HG03575 (cell line): ENCODE data around the gene RAMP3.

Experiments used
- ATAC-seq: cut with Tn5 transposase; IDR thresholded peaks from one replicate; pipeline ENCODE4 v1.9.1; 2021; ENCODE audit not compliant: unreplicated experiment, insufficient number of reproducible peaks, low FRiP score; ENCODE audit errors: extremely low read depth

The RAMP3 gene

DNA sequence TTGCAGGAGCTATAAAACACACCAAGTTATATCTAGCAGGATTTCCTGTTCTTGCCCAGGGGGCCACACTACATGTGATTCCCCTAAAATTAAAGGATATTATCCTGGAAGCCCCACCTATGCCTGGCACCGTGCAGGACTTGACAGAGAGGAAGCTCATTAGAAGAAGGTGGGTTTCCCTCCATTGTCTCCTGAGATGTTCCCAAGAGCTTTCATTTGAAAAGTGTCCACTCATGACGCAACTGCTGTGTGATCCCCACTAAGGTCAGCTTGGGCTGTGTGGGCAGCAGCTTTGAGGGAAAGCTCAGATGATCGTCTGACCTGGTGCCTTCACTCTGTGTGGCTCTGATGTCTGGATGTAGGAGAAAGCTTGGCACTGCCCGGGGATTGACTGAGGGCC is 53.5 kb downstream of the RAMP3 start:
- no peak for ATAC-seq

DNA sequence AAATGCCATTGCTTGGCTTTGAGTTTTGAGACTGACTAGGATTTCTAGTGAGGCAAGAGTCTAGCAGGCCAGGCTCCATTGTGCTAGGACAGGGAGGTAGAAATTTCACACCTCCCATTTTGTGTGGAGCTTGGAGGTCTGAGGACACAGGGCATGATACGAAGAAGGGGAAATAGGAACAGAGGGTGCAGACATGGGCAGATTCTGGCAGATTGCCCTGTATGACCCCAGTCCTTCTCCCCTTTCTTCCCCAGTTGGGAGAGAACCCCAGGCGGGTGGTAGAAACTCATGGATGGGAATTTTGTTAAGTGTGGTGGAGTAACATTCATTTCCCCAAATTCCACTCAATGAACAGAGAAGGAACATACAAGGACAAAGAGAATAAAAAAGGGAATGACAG is 54.4 kb downstream of the RAMP3 start:
- no peak for ATAC-seq

DNA sequence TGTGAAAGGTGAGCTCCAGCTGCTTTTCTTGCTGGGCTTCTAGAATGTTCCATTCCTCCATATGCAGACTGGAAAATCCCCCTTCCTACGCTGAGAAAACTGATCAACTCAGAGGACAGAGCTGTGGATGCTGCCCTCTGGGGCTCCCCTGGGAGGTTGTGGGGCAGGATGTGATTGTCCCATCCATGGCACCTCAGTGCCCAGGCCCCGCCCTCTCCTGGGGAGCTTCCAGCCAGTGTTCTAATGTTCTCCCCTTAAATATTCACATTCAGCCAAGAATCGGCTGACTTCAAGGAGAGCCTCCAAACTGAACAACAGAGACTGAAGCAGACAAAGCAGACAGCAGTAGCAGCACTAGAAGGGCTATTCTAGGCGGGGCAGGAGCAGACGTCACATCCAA is 55.0 kb downstream of the RAMP3 start:
- no peak for ATAC-seq

DNA sequence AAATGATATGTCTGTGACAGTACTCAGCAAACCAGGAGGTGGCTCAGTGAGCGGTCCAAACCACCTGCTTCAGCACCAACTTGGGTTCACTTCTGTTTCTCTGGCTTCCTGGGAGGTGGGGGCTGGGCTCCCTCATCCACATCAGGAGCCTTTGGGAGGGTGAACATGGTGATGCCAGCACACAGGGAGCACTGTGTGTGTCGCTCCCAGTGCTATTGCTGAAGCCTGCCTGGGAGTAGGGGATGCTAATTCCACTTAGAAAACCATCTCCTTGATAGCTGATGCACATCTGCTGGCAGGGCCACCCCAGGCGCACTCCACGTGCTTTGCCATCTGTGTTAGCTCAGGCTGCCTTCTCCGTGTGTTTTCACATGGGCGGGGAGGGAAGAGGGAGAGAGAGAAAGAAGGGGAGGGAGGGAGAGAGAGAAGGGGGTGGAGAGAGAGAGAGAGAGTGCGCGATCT is 58.0 kb downstream of the RAMP3 start:
- ATAC-seq = no peak

DNA sequence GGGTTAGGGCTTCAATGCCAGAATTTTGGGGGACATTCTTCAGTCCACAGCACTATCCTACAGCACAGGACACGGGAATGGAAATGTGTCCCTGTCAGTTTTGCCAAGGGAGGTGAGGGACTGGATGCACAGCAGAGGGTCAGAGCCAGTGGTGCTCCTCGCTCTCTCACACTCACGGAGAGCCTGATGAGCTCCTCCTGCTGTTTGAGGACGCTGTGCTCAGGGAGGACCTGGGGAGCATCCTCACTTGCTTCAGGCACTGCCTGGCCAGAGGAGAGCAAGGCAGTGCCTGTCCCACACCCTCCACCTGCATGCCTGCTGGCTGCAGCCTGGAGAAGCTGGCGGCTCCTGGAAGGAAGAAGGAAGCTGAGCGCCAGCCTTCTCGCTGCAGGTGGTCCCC is 58.6 kb downstream of the RAMP3 start:
- ATAC-seq = no peak

DNA sequence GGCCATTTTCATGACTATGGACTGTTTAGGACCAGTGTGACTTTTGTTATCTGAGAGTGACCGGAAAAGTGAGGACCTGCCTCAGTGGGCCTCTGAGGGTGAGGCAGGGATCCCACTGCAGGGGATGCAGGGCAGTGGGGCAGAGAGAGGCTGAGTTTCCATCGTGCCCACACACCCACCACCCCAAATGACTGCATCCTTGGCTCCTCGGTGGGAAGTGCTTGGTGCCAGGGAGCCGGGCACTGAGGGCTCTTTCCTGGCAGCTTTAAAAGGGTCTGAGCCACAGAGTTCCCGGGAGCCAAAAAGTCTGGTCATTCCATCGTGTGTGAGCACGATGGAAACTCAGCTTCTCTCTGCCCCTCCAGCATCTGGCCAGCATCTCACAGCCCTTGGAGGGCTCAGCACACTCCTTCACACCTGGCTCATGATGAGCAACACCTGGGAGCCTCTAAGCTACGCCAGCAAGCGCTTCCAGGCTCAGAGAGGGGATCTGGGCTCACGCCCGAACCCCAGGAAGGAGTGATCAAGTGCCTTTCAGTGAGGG is 59.1 kb downstream of the RAMP3 start:
- ATAC-seq = no peak

DNA sequence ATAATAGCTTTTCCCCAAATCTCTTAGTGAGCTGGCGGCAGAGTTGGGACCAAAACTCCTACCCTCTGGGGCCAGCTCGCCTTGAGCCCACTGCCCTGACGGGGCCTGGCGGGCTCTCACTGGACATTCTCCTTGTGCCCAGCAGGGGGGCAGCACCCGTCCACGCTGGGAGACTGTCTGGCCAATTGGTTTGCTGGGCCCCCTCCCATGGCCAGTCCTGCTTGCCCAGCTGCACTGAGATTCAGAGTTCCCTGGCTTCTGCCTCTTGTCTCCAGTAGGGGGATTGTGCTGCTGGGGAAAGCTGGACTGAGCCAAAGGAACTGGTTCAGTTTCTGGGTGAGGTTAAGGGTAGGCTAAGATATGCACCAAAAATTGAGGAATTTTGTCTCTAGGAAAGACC is 59.8 kb downstream of the RAMP3 start:
- ATAC-seq = no peak

DNA sequence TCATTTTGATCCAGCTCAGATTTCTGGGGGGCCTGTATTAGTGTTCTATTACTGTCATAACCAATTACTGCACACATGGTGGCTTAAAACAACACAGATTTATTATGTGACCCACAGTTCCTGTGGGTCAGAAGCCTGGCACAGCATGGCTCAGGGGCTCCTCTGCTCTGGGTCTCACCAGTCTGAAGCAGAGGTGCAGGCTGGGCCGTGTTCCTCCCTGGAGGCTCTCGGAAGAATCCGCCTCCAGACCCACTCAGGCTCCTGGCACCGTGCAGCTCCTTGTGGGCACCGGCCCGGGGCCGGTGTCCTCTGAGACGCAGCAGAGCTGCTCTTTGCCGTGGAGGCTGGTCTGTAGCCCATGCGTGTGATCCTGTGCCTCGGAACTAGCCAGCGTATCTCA is 61.5 kb downstream of the RAMP3 start:
- no peak for ATAC-seq

DNA sequence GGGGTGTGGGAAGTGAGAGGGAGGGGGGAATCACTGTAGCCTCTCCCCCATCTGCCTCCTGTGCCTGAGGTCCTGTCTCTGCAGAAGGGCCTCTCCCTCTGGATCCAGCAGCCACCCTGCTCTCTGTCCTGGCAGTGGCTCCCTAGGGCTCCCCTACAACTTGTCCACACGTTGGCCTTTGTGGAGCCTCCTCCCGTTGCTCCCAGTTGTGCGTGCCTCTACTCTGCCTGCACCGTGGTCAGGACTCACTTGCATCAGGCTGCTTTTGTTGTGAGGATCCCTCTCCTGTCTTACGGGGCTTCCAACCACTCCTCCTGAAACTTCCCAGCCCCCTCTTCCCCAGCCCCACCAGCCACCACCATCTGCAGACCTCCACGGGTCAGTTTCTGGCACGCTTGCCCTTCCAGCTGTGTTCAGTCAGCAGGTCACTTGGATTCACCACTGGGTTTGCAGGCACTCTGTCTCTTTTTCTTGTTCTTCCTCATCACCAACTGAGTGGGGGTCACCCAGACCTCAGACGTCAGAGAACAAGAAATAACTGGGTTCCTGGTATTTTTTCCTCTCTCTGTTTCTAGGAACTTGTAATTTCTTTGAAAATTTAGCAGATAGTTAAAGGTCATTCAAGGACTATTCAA is 62.3 kb downstream of the RAMP3 start:
- ATAC-seq = no peak

DNA sequence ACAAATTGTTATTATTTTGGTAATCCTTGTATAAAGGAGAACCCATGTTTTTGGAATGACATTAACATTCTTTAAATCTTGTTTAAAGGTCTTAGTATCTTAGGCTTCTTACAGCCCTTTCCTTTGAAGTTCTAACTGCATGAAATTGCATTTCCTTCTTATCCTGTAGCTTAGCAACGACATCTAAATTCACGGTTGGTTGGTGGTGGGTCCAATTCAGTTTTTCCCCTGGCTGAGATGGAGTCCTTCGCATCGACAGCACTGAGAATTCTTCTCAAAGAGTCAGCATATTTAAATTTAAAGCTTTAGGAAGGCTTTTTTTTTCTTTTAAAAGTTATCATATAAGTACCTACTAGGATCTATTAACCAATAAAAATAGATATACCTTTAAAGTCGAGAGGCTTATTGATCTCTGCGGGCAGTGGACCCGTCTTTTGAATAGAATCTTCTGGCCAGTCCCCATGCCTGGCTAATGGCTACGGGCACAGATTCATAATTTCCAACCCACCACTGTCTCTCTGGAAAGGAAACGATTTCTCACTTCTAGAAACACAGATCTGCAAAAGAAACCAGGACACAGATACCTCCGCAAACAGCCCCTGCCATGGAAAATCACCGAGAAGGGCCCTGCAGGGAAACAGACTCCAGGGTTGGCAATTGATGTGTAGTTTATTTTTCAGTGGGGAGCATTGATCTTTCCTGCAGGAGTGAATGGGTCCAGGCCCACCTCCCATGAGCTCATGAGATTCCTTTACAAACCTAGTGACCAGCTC is 63.4 kb downstream of the RAMP3 start:
- ATAC-seq = no peak

DNA sequence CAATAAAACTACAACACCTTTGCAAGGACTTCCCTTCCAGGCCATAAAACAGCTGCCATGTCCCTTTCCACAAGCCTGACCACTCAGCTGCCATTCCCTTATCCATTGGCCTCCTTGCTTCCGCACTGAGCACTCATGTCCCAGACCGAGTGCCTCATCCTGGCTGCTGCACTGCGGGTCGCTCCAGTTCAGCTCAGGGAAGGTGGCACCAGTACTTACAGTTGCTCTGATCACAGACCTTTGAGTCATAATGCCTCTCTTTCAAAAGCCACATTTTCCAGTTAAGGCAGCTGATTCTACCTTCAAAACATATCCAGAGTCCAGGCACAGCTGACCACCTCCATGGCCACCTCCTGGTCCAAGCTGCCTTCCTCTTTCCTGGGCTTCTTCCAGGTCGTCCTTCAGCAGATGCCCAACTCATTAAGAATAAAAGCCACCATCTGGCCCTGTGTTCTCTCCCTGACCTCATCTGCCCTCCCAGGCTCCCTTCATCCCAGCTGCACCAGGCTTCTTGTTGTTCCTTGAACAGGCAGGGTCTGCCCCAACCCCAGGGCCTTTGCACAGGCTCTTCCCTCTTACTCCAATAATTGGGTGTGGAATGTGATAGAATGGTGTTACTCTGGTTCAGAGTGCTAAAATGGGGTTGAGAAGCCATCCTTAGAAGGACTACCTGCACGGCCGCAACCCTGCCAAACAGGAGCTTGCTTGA is 64.5 kb downstream of the RAMP3 start:
- ATAC-seq = no peak

DNA sequence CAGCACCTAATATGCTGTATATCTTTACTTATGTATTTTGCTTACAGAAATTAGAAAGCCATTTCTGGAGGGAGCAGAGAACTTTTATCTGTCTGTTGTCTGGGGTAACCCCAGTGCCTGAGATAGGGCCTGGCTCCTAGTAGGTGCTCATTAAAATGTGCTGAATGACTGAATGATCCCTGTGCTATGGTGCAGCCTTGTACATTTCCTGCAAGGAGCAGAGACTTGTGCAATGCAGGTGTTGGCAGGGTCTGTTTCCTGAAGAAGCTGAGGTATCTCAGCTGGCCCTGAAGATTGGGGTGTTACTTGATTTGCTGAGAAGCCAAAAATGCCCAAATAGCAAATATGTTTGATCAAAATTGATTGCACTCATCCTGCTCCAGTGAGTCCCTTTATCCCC is 65.5 kb downstream of the RAMP3 start:
- ATAC-seq = no peak

DNA sequence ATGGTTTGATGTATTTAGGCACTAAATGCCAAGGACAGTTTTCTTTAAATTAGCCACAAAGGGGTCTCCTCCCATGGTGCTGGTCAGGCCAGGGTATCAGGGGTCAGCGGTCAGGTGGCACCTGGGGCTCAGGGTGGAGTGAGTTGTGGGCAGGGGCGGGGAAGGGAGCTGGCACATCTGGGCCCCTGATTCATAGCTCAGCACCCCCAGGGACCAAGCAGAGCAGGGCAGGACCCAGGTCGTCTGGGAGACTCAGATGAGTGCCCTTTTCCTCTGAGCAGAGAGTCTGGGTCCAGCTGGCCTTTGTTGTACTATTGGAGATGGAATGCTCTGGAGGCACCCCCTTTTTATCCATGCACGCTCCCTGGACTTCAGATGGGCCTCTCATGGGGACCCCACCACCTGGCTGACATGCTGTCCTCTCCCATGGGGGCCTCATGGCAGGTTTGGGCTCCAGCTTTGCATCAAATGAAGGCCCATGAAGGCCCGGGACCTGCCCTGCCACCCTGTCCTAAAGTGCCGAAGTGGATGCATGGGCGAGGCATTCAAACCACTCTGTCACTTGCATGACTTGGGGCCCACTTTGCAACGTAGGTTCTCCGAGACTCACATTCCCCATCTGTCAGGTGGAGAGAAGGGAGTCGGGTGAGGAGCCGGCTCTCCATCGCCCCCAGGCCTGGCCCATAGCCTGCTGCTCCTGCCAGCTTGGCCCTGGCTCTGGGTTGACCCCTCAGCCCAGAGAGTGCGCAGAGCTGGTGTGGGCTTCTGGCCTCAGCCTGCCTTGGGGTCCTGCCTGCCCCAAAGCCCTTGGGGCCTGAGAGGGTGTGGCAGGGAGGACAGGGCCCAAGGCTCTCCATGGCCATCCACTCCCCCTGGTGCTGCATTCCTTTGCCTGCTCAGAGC is 66.4 kb downstream of the RAMP3 start:
- no peak for ATAC-seq

DNA sequence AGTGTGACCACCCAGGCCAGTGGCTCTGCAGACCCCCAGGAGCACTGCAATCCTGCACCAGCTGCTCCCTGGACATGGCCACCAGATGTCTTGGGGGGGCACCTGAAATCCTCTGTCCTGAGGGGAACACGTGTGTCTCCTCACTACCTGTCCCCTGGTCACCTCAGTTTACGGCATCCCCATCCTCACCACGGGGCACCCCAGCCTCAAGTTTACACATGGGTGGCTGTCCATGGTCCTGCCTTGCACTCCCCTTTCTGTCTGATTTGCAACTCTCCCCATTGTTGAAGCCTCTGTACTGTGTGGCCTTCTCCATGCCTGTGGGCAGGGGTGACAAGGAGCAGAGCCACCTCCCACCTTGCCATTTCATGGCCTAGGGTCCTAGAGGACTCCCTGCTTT is 67.2 kb downstream of the RAMP3 start:
- no peak for ATAC-seq

DNA sequence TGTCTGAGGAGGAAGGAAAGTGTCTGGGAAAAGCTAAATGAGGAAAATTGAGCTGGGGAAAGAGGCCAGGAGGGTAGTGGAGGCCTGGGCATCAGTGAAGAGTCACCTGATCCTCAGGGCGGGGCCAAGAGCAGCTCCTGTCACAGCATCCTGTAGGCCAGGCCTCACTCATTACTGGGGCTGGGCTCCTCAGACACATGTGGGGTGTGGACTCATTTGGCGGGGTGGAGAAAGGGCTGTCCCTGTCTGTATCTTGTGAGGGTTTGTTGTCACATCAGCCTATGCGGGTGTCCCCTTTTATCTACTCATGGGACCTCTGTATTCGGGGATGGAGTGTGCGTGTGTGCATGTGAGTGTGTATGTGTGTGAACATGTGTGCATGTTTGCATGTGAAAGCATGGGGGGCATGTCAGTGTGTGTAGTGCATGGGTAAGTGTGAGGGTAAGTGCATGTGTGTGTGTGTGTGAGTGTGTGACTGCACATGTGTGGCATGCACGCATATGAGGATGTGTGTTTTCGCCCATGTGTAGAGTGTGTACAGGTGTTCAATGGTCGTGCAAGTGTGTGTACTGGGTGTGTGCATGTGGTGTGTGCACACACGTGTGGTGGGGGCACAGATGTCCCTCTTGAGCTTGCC is 67.8 kb downstream of the RAMP3 start:
- no peak for ATAC-seq

DNA sequence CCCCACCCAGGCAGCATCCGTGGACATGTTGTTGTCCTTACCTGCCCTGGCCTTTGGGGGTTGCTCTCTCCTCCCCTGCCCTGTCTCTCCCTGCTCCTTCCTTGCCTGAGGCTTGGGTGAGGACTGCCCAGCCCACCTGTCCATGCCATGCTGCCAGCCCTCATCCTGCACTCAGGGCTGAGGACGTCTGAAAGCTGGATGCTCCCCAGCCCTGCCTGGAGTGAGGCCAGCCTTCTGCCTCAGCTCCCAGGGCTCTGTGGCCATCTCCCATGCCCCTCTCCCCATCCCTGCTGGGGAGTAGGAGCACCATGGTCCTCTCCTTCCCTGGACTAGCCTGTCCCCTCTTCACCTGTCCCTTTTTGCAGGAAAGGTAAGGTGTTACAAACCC is 68.4 kb downstream of the RAMP3 start:
- no peak for ATAC-seq

DNA sequence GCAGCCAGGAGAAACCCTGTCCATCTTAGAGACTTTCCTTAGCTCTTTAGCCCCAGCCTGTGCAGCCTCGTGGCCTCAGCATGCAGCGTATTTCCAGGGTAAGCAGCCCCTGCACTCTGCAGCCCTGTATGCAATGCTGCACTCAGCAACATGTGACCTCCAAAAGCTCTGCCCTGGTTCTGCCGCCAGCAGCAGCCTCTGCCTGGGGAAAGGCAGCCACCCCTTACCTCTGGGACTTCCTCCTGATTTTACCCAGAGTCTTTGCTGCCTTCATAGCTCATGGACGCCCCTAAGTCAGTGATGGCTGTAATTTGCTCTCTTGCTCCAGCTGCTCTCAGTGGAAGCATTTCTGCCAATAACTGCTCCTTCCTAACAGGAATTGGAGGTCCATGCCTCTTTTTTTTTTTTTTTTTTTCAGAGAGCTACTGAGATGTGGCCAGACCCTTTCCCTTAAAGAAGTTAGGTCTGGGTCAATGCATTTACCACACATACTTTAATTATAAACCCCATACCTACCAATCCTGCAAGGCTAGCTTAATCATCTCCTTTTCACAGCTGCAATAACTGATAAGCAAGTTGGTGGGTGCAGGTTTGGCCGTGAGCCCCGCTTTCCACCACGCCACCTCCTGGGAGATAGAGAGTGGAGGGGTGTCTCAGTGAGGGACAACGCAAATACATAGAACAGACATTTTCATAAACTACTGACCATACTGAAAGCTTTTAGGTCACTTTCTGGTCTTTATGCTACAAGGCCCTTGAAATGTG is 71.7 kb downstream of the RAMP3 start:
- ATAC-seq = no peak

DNA sequence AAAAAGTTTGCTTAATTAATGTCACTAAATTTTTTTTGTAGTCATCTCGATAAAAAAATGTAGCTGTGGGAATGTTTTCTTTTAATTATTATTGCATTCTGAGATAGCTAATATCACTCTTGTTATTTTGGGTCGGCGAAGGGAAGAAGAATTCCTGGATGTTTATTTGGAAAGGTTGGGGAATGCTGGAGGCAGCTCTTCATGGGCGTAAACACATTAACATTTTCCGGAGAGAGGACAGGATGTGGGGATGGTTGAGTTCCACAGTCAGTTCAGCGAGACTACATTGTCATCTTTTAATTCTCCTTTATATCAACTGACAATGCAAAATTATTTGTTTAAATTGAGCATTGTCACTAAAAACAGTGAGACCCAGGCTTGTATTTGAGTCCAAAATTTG is 72.5 kb downstream of the RAMP3 start:
- ATAC-seq = no peak
